GM21619 (cell line): ENCODE measurements around the gene NAGS.
"Not testable (repeated sequence)": the region's sequence is repeated elsewhere in the genome, so short reads cannot be mapped to it uniquely, and the experiment has no call there.

Experiments
- ATAC-seq: cut with Tn5 transposase; IDR thresholded peaks from one replicate; pipeline ENCODE4 v1.9.1; 2021; ENCODE audit not compliant: unreplicated experiment

The NAGS gene

GRCh38 chr17:44006598-44007345, 2.4 kb downstream of the NAGS start:
- ATAC-seq = no peak

GRCh38 chr17:44007346-44008204, 3.2 kb downstream of the NAGS start:
- no peak for ATAC-seq

- ATAC-seq = no peak
Measured at GRCh38 chr17:44008205-44008909, 3.9 kb downstream of the NAGS start.

GRCh38 chr17:44010966-44011647, 6.7 kb downstream of the NAGS start:
- ATAC-seq = no peak

- no peak for ATAC-seq
Measured at GRCh38 chr17:44011876-44012275, 7.5 kb downstream of the NAGS start.

GRCh38 chr17:44012391-44012790, 8.0 kb downstream of the NAGS start:
- no peak for ATAC-seq

GRCh38 chr17:44012874-44013273, 8.5 kb downstream of the NAGS start:
- no peak for ATAC-seq

GRCh38 chr17:44014133-44014436, 9.7 kb downstream of the NAGS start:
- no peak for ATAC-seq

GRCh38 chr17:44014437-44015172, 10.2 kb downstream of the NAGS start, which contains the start of gene TMEM101:
Gene TMEM101 (minus strand): TSS chr17:44014963. CDS start chr17:44014952, 11 bp downstream.
- ATAC-seq = peak; percentile 82

- ATAC-seq = not testable (repeated sequence)
Measured at GRCh38 chr17:44021227-44021626, 16.8 kb downstream of the NAGS start.

GRCh38 chr17:44022246-44022645, 17.8 kb downstream of the NAGS start:
- ATAC-seq = no peak

GRCh38 chr17:44023545-44024270, 19.3 kb downstream of the NAGS start:
- ATAC-seq = no peak

GRCh38 chr17:44024271-44024663, 19.8 kb downstream of the NAGS start:
- ATAC-seq = no peak

GRCh38 chr17:44024853-44025252, 20.4 kb downstream of the NAGS start:
- no peak for ATAC-seq

GRCh38 chr17:44029736-44030135, 25.3 kb downstream of the NAGS start:
- no peak for ATAC-seq

GRCh38 chr17:44030482-44030881, 26.1 kb downstream of the NAGS start:
- ATAC-seq = no peak

- no peak for ATAC-seq
Measured at GRCh38 chr17:44033861-44034408, 29.5 kb downstream of the NAGS start.

- not testable (repeated sequence) for ATAC-seq
Measured at GRCh38 chr17:44034688-44035087, 30.3 kb downstream of the NAGS start.

- no peak for ATAC-seq
Measured at GRCh38 chr17:44037471-44037870, 33.0 kb downstream of the NAGS start.
